SKM-1 treated with dmso at 0.1 percent for 144 hours (cell line): ENCODE data around the gene SLC19A1.

ENCODE experiments used
- DNase-seq: peaks from one replicate; lab custom pipeline; 2025; ENCODE audit not compliant: unreplicated experiment; lab: John Stamatoyannopoulos, UW

The SLC19A1 gene

GRCh38 chr21:45517249-45518065 lies 24.8 kb downstream of the SLC19A1 start:
- DNase-seq = peak; percentile 46

GRCh38 chr21:45516671-45517151 lies 25.5 kb downstream of the SLC19A1 start:
- DNase-seq = no peak

DNA sequence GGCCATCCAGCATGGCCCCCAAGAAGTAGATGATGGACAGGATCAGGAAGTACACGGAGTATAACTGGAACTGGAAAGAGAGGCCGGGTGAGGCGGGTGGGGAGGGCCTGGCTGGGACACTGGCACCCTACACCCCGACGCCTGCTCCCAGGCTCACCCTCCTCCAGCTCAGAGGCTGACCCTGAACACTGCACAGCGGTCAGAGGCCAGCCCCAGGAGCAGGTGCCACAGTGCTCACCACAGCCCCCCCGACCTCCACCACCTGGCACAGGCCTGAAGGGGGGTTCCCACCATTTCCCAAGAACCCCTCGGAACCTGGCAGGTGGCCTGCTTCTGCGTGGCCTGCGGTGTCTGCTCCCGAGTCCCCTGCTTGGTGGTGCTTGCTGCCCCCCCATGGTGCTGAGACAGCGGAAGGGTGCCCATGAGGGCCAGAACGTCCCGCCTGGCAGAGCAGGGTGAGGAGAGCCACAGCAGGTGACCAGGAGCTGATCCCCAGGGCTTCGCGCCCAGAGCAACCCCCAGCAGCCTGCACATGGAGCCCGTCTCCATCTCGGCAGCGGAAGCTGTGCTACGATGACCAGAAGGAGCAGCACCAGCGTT lies 26.1 kb downstream of the SLC19A1 start:
- no peak for DNase-seq

DNA sequence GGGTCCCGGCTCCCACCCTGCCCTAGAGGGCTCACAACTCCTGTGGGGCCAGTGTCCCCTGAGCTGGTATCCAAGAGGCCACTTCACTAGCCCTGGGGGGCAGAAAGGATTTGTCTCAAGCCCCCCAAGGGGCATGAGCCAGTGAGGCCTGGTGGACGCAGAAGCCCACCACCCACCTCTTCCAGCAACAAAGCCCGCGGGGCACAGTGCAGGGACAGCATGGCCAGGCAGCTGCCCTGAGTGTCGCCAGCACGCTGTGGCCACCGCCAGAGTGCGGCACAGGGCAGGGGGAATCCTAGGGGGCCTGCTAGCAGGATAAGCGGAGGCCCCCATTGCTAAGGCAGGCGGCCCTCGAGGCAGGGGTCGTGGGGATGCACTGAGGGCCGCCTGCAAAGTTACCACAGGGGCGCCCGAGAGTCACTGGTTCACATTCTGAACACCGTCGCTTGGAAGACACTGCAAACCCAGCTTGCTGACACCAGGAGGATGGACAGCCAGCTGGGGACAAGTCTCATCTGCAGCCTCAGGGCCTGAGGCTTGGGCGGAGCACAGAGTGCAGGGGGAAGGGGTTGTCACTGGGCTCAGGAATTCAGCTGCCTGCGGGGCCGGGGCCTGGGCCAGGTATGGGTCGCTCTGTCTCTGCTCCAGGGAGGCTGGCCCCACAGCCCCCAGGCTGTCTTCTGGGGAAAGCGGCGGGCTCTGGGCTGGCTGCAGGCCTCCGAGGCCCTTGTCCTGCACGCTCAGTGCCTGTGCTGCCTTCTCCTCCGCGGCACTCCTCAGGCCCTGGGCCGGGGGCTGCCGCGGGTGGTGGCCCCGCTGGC lies 26.8 kb downstream of the SLC19A1 start:
- DNase-seq = no peak

DNA sequence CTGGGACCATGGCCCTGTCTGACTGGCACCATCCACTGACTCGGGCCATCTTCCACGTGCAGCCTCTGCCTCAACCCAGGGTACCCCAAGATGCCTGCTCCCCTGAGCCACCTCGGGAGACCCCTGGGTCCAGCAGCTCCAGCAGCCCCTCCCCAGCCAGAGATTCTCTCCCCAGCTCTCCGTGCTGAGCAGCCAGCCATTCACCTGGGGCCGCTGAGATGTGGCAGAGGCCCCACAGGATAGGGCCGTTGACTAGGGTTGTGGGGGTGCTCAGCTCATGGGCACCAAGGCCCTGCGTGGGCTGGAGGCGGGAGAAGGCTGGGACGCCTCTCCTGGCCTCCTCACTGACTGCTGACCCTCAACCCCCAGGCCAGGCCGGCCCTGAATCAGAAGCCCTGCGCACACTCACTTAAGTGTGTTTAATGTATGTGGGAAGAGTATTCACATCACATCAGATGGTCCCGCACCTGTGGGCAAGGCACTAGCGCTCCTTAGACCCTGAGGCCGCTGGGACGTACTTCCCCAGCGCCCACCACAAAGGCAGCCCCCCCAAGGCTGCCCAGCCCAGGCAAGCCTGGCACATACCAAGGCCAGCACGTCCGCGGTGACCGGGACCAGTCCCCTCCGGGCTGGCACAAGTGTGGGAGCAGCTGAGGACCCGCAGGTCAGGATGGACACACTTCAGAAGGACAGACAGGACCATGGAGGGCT lies 27.8 kb downstream of the SLC19A1 start:
- no peak for DNase-seq

DNA sequence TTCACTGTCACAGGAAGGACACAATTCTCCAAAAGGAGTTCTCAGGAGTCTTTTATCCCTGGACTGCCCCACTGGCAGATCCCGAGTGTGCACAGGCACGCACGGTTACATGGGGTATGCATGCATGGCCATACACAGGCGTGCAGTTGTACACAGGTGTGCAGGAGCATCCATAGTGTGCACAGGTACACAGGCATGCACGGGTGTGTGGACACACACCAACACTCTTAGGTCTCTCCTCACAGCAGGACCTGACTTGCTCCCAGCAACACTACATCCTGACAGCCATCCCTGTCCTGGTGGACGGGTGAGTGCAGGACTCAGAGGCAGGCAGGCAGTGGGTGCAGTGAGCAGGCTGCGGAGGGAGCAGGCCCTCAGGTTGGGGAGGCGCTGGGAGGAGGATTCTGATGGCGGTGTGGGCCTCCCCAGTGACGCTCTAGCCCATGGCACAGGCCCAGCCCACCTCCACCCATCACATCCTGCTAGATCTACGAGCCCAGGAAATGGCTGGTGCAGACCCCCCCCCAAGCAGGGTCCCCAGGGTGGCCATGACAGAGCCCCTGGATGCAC lies 28.4 kb downstream of the SLC19A1 start:
- DNase-seq = no peak

- no peak for DNase-seq
Measured at GRCh38 chr21:45513003-45513717, 29.1 kb downstream of the SLC19A1 start.

GRCh38 chr21:45512626-45513002 lies 29.6 kb downstream of the SLC19A1 start:
- DNase-seq = no peak

DNA sequence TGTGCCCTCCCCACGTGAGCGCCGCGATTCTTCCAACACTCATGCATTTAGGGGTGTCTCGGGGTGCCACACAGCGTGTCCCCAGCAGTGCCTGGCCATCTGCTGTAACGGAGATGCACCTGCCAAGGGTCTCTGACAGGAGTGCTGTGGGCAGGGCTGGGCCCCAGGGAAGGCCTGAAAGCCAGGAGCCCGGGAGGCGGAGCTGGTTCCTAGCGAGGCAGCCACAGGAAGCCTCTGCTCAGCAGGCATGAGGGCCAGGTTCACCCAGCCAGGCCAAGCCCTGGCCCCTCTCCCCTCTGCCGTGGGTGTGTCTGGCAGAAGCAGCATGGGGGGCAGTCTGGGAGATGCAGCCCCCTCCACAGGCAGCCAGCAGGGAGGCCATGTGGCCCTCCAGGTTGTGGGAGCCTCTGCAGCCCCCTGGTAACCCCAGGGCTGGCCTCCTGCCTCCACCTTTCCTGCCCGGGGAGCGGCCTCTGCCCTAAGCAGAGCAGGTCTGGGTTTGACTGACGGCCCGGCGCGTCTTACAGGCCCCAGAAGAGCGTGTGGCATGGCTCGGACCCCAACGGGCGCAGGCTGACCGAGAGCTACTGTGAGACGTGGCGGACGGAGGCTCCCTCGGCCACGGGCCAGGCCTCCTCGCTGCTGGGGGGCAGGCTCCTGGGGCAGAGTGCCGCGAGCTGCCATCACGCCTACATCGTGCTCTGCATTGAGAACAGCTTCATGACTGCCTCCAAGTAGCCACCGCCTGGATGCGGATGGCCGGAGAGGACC lies 30.4 kb downstream of the SLC19A1 start:
- DNase-seq = no peak

GRCh38 chr21:45511007-45511406 lies 31.2 kb downstream of the SLC19A1 start:
- DNase-seq = no peak

DNA sequence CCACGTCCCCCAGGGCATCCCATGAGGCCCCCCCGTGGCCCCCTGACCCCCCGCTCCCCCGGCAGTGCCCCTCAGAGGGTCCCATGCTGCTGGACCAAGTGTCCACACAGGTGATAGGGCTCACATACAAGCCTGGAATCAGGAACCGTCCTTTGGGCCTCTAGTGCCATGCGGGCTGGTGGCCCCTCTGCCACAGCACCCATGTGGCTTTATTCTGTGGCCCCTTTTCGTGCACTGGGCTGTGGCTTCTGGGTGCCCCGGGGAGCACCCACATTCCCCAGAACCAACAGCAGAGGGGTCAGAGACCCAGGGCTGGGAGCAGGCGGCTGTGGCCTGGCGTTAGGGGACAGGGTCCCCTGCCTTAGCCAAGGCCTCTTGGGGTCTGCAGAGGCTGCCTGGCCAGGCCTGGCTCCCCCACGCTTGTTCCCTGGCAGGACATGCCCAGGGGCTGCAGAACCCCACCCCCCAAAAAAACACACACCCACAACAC lies 31.7 kb downstream of the SLC19A1 start:
- no peak for DNase-seq

- no peak for DNase-seq
Measured at GRCh38 chr21:45509566-45510465, 32.4 kb downstream of the SLC19A1 start.

- no peak for DNase-seq
Measured at GRCh38 chr21:45508607-45509565, 33.4 kb downstream of the SLC19A1 start.

GRCh38 chr21:45507888-45508508 lies 34.2 kb downstream of the SLC19A1 start:
- no peak for DNase-seq

DNA sequence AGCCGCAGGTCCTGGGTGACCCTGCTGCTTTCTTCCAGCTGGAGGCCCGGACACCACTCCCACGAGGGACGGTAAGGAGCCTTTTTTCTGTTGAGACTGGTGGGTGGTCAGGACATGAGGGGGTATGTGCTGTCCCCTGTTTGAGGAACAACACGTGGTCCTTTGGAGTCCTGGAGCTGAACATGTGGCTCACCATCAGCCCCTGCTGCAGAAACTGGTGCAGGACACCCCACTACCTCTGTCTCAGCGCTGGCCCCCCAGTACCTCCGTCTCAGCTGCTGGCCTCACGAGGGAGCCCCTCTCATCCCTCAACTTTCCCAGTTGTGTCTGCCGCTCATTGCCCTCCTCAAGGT lies 34.7 kb downstream of the SLC19A1 start:
- DNase-seq = no peak

- no peak for DNase-seq
Measured at GRCh38 chr21:45506836-45507522, 35.3 kb downstream of the SLC19A1 start.
